GM19099 (cell line): ENCODE measurements around the gene TSEN15.

ENCODE experiments used
- POLR2A ChIP-seq: IDR thresholded peaks from 3 replicates; pipeline ENCODE4 v1.6.1; 2011; ENCODE audit warnings: low read depth; ENCODE audit not compliant: insufficient read length; ENCODE audit errors: extremely low read depth

TSEN15 gene

GRCh38 chr1:184037849-184038591 is 13.5 kb upstream of the TSEN15 start:
- TF ChIP-seq POLR2A = no peak

GRCh38 chr1:184039126-184039525 is 12.4 kb upstream of the TSEN15 start:
- no peak for TF ChIP-seq POLR2A

GRCh38 chr1:184041731-184042130 is 9.8 kb upstream of the TSEN15 start:
- no peak for TF ChIP-seq POLR2A

GRCh38 chr1:184044603-184045376 is 6.7 kb upstream of the TSEN15 start:
- no peak for TF ChIP-seq POLR2A

- no peak for TF ChIP-seq POLR2A
Observed at GRCh38 chr1:184048561-184049240, 2.8 kb upstream of the TSEN15 start.

- no peak for TF ChIP-seq POLR2A
Observed at GRCh38 chr1:184049291-184049690, 2.2 kb upstream of the TSEN15 start.

- no peak for TF ChIP-seq POLR2A
Observed at GRCh38 chr1:184049836-184050468, 1.6 kb upstream of the TSEN15 start.

- TF ChIP-seq POLR2A = no peak
Observed at GRCh38 chr1:184050636-184051035, 894 bp upstream of the TSEN15 start.

- TF ChIP-seq POLR2A = no peak
Observed at GRCh38 chr1:184051138-184051484, 419 bp upstream of the TSEN15 start.

- no peak for TF ChIP-seq POLR2A
Observed at GRCh38 chr1:184052194-184052559, 647 bp downstream of the TSEN15 start.

- TF ChIP-seq POLR2A = no peak
Observed at GRCh38 chr1:184052750-184053149, 1.2 kb downstream of the TSEN15 start.

- TF ChIP-seq POLR2A = no peak
Observed at GRCh38 chr1:184053881-184054280, 2.4 kb downstream of the TSEN15 start.

- TF ChIP-seq POLR2A = no peak
Observed at GRCh38 chr1:184056921-184057555, 5.5 kb downstream of the TSEN15 start.

- no peak for TF ChIP-seq POLR2A
Observed at GRCh38 chr1:184059887-184060286, 8.4 kb downstream of the TSEN15 start.

GRCh38 chr1:184060316-184060715 is 8.8 kb downstream of the TSEN15 start:
- no peak for TF ChIP-seq POLR2A
